MCF 10A (cell line): Measurements from ENCODE around the gene DCBLD2. TPM values are rescaled to one million over a fixed set of nuclear protein-coding genes. Genes with fewer than 3 reads are reported as not detected.

Source experiments
- BruUV-seq: library from RNA; stranded (reverse); fragments of 400-500 nt; replicated peaks from 2 replicates; lab custom pipeline; 2021; lab: Mats Ljungman, UMichigan
- CTCF ChIA-PET: fragments of 300-600 bp; sonication (Branson Sonifier 250); formaldehyde crosslinking; extraction: SDS; loops from one replicate; lab custom pipeline; 2021; ENCODE audit warnings: antibody characterized with exemption, inconsistent platforms; lab: Yijun Ruan, JAX
- POLR2A ChIA-PET: fragments of 300-600, 350-650 bp; sonication (Branson Sonifier 250); formaldehyde crosslinking; extraction: SDS; loops from one replicate; lab custom pipeline; 2020; ENCODE audit warnings: antibody characterized with exemption, inconsistent platforms; lab: Yijun Ruan, JAX
- DNase-seq: peaks from one replicate; pipeline ENCODE4 v3.0.0-alpha.2; 2018; ENCODE audit not compliant: unreplicated experiment
- H3K27ac Mint-ChIP-seq: one replicate; pipeline ENCODE4 v1.8.0; 2022; ENCODE audit warnings: mild to moderate bottlenecking, low read depth, mixed read lengths; ENCODE audit not compliant: unreplicated experiment
- H3K27me3 Mint-ChIP-seq: one replicate; pipeline ENCODE4 v1.8.0; 2022; ENCODE audit warnings: mixed read lengths; ENCODE audit not compliant: insufficient read depth, unreplicated experiment
- H3K36me3 Mint-ChIP-seq: one replicate; pipeline ENCODE4 v1.8.0; 2022; ENCODE audit warnings: mild to moderate bottlenecking, moderate library complexity, mixed read lengths; ENCODE audit not compliant: insufficient read depth, unreplicated experiment
- H3K4me1 Mint-ChIP-seq: one replicate; pipeline ENCODE4 v1.8.0; 2022; ENCODE audit warnings: mixed read lengths; ENCODE audit not compliant: insufficient read depth, unreplicated experiment
- H3K4me3 Mint-ChIP-seq: one replicate; pipeline ENCODE4 v1.8.0; 2022; ENCODE audit warnings: mild to moderate bottlenecking, moderate library complexity, mixed read lengths; ENCODE audit not compliant: unreplicated experiment
- H3K9me3 Mint-ChIP-seq: one replicate; pipeline ENCODE4 v1.8.0; 2022; ENCODE audit warnings: mixed read lengths; ENCODE audit not compliant: unreplicated experiment
- intact Hi-C: fragments of 100-400 bp; cut with micrococcal nuclease; formaldehyde crosslinking; loops from 2 replicates; pipeline ENCODE4 v1.14.1; 2022
- total RNA-seq: library from RNA; stranded (reverse); gene quantifications from 2 replicates; pipeline ENCODE4 v1.2.3, GENCODE V29; 2022
- TF ChIP-seq, protein P1 (sequence below): fragments of 200-600 bp; IDR thresholded peaks from one replicate; pipeline ENCODE4 v1.8.0; 2022; ENCODE audit warnings: antibody characterized with exemption, mild to moderate bottlenecking; ENCODE audit not compliant: unreplicated experiment

The DCBLD2 gene
- total RNA-seq, 1 experiment from 2014 or later, result 161 TPM

DNA sequence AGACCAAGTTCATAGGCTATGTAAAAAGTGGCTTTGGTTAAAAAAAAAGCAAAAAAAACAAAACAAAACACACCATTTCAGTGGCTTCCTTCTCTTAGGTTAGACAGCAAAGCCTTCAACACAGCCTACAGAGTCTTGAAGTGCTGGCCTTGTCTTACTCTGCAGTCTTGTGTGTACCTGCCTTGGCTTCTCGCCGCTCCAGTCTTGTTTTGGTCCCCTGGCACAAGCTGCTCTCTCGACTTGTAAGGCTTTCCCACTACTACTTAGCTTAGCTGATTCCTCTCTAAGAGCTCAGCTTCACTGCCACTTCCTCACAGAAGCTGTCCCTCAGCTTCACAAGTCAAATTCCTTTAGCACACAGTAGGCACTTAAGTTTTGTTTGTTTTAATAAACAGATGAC is 75.4 kb downstream of the DCBLD2 start:
- H3K27ac Mint-ChIP-seq, result no peak overlapping the region
- ChIA-PET CTCF (interaction anchor here (0.6 to 6.1 kb wide), 9 partner anchors 9 to 228 kb away, joined by 3 to 44 read pairs (median 4); no protein-coding TSS in a partner anchor), POLR2A (interaction anchor here (0.6 to 1.7 kb wide), 4 partner anchors 27 to 168 kb away, joined by 3 to 4 read pairs (median 3); no protein-coding TSS in a partner anchor)
- TF ChIP-seq, protein P1, sequence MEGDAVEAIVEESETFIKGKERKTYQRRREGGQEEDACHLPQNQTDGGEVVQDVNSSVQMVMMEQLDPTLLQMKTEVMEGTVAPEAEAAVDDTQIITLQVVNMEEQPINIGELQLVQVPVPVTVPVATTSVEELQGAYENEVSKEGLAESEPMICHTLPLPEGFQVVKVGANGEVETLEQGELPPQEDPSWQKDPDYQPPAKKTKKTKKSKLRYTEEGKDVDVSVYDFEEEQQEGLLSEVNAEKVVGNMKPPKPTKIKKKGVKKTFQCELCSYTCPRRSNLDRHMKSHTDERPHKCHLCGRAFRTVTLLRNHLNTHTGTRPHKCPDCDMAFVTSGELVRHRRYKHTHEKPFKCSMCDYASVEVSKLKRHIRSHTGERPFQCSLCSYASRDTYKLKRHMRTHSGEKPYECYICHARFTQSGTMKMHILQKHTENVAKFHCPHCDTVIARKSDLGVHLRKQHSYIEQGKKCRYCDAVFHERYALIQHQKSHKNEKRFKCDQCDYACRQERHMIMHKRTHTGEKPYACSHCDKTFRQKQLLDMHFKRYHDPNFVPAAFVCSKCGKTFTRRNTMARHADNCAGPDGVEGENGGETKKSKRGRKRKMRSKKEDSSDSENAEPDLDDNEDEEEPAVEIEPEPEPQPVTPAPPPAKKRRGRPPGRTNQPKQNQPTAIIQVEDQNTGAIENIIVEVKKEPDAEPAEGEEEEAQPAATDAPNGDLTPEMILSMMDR, result no peak
- DNase-seq, result no peak
- H3K4me1 Mint-ChIP-seq, result no peaks in the 10 kb centered on the region
- peaks cover 22% of the 10 kb centered on the region for H3K36me3 Mint-ChIP-seq
- intact Hi-C loops, result no loop called here
- no TSS peak for BruUV-seq
- no peaks in the 10 kb centered on the region for H3K27me3 Mint-ChIP-seq
- no peaks in the 10 kb centered on the region for H3K9me3 Mint-ChIP-seq
- no peak overlapping the region for H3K4me3 Mint-ChIP-seq

DNA sequence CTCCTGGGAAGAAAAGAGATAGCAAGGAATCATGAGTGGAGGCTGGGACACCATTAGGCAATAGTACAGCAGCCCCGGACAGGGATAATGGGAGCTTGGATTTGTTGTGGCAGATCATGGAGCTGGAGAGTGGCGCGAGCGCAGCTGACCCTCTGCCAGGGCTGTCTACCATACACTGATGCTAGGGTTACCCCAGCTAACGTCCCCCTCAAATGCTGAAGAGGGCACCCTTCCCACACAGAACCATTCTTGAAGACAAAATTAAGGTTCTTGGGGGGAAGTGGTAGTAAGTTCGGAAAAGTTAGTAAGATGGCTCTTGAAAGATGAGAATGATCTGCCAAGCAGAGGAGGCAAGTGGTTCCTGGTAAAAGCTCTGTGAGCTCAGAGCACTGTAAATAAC is 77.2 kb downstream of the DCBLD2 start:
- TF ChIP-seq, protein P1, result no peak
- intact Hi-C loops, result no loop called here
- no peaks in the 10 kb centered on the region for H3K4me1 Mint-ChIP-seq
- no peak overlapping the region for H3K4me3 Mint-ChIP-seq
- POLR2A ChIA-PET, result no interaction called here
- CTCF ChIA-PET, result interaction anchor here (0.6 to 6.1 kb wide), 8 partner anchors 9 to 227 kb away, joined by 3 to 44 read pairs (median 4); no protein-coding TSS in a partner anchor
- no peaks in the 10 kb centered on the region for H3K27me3 Mint-ChIP-seq
- H3K27ac Mint-ChIP-seq, result no peak overlapping the region
- H3K9me3 Mint-ChIP-seq, result no peaks in the 10 kb centered on the region
- no peak for DNase-seq
- H3K36me3 Mint-ChIP-seq, result peaks cover 30% of the 10 kb centered on the region
- no TSS peak for BruUV-seq

DNA sequence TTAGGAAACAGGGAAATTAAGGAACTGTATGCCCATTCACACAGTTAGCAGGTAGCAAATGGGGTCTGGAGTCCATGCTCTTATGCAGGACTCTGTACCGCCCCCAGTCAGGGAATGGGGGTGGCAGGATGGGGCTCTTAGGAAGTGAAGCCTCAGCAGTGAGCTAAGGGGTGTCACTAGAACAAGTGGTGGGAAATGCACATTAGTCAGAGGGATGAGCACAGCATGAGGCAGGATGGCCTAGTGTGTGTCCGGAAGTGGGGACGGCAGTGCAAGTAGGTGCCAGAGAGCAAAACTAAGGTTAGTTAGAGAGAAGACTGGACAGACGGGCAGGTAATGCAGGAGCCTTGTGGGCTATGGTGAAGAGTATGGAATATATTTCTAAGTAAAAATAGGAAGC is 77.7 kb downstream of the DCBLD2 start:
- intact Hi-C loops, result no loop called here
- TF ChIP-seq, protein P1, result no peak
- DNase-seq, result no peak
- Mint-ChIP-seq H3K4me1 (no peaks in the 10 kb centered on the region), H3K9me3 (no peaks in the 10 kb centered on the region), H3K4me3 (no peak overlapping the region), H3K36me3 (peaks cover 34% of the 10 kb centered on the region), H3K27ac (no peak overlapping the region), H3K27me3 (no peaks in the 10 kb centered on the region)
- ChIA-PET CTCF (interaction anchor here (0.6 to 6.1 kb wide), 7 partner anchors 8 to 226 kb away, joined by 3 to 44 read pairs (median 3); no protein-coding TSS in a partner anchor), POLR2A (interaction anchor here (1.0 kb wide), 1 partner anchor 170 kb away, joined by 3 read pairs; no protein-coding TSS in a partner anchor)
- no TSS peak for BruUV-seq

DNA sequence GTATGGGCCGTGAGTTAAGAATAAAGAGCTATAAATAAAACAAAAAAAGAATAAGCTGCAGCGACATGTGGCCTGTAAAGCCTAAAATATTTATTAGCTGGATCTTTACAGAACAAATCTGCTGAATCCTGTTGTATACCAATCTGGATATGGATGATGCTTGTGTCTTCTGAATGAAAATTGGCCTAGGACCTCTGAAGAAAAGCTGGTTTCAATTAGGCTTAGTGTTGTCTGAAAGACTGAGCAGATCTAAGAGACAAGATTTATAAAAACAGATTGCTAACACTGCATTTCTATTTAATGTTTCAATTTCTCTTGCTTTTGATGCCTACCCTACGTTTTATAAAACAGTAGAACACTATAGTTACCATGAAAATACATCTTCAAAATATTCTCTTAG is 80.4 kb downstream of the DCBLD2 start:
- intact Hi-C loops, result no loop called here
- H3K36me3 Mint-ChIP-seq, result peaks cover 58% of the 10 kb centered on the region
- ChIA-PET CTCF (interaction anchor here (0.6 to 2.2 kb wide), 8 partner anchors 89 to 224 kb away, joined by 3 to 14 read pairs (median 4); no protein-coding TSS in a partner anchor), POLR2A (no interaction called here)
- H3K4me3 Mint-ChIP-seq, result no peak overlapping the region
- H3K4me1 Mint-ChIP-seq, result no peaks in the 10 kb centered on the region
- H3K27me3 Mint-ChIP-seq, result no peaks in the 10 kb centered on the region
- no peak overlapping the region for H3K27ac Mint-ChIP-seq
- BruUV-seq, result TSS peak; percentile 3
- H3K9me3 Mint-ChIP-seq, result no peaks in the 10 kb centered on the region
- TF ChIP-seq, protein P1, result no peak
- no peak for DNase-seq
